ENCODE measurements around the gene THSD4.

DNA sequence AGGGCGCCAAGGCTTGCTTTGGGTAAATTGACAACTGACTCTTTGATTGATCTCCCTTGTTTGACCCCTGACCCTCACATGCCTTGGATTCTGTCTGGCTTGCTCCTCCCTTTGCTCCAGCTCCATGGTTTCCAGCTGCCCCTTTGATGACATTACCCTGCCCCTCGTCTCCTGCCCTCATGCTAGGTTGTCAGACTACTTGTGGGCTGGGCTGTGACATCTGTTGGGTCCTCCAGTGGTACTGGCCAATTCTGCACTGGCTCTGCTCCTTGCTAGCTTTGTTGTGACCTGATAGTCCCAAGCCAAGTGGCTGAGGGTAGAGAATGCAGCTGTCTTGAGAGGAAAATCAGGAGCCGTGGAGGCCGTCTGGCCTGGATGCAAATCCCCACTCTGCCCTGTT lies 6.2 kb downstream of the THSD4 start:
- TF ChIP-seq RAD21 (IDR thresholded peaks at IDR 0.05; ENCODE audit: low read length) (no peak), MAZ (IDR thresholded peaks at IDR 0.05; ENCODE audit: borderline replicate concordance, low read depth, low read length) (no peak), POLR2A (IDR thresholded peaks at IDR 0.05; ENCODE audit: low read depth, low read length) (no peak), FOS (IDR thresholded peaks at IDR 0.05; ENCODE audit: low read depth, low read length) (no peak), MXI1 (IDR thresholded peaks at IDR 0.05; ENCODE audit: borderline replicate concordance, low read depth, low read length) (no peak), CEBPB (IDR thresholded peaks at IDR 0.05; ENCODE audit: low read depth, low read length) (no peak), SMC3 (IDR thresholded peaks at IDR 0.05; ENCODE audit: low read depth, low read length) (no peak)
- TF ChIP-seq, protein P1, sequence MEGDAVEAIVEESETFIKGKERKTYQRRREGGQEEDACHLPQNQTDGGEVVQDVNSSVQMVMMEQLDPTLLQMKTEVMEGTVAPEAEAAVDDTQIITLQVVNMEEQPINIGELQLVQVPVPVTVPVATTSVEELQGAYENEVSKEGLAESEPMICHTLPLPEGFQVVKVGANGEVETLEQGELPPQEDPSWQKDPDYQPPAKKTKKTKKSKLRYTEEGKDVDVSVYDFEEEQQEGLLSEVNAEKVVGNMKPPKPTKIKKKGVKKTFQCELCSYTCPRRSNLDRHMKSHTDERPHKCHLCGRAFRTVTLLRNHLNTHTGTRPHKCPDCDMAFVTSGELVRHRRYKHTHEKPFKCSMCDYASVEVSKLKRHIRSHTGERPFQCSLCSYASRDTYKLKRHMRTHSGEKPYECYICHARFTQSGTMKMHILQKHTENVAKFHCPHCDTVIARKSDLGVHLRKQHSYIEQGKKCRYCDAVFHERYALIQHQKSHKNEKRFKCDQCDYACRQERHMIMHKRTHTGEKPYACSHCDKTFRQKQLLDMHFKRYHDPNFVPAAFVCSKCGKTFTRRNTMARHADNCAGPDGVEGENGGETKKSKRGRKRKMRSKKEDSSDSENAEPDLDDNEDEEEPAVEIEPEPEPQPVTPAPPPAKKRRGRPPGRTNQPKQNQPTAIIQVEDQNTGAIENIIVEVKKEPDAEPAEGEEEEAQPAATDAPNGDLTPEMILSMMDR (conservative IDR thresholded peaks at IDR 0.05; ENCODE audit: low read depth, low read length), result no peak

Data from IMR-90 (cell line).